HG03469 (cell line): ENCODE results near the gene RABIF.

ENCODE experiments used
- ATAC-seq: cut with Tn5 transposase; IDR thresholded peaks from one replicate; pipeline ENCODE4 v1.9.1; 2021; ENCODE audit warnings: mild to moderate bottlenecking, moderate library complexity, moderate number of reproducible peaks; ENCODE audit not compliant: unreplicated experiment

RABIF gene

DNA sequence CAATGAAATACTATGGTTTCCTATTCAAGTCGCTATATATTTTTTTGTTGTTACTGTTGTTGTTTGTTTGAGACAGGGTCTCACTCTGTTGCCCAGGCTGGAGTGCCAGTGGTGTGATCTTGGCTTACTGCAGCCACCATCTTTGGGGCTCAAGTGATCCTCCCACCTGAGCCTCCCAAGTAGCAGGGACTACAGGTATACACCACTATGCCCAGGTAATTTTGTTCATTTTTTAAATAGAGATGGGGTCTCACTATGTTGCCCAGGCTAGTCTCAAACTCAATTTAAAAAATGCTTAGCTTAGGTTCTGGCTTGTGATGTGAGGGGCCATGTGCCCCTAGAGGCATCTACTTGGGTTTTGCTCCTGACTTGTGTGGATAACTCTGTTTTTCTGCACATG lies 9.8 kb downstream of the RABIF start:
- no peak for ATAC-seq

DNA sequence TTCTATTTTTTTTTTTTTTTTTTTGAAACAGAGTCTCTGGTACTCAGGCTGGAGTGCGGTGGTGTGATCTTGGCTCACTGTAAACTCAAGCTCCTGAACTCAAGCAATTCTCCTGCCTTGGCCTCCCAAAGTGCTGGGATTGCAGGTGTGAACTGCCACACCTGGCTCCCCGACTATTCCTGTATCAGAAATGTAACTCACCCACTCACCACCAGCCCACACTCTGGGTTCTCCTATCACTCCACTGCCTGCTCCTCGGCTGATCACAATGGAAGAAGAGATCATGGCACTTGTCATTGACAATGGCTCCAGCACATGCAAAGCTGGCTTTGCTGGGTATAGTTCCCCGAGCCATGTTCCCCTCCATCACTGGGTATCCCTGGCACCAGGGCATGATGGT lies 15.9 kb downstream of the RABIF start:
- ATAC-seq: no peak

DNA sequence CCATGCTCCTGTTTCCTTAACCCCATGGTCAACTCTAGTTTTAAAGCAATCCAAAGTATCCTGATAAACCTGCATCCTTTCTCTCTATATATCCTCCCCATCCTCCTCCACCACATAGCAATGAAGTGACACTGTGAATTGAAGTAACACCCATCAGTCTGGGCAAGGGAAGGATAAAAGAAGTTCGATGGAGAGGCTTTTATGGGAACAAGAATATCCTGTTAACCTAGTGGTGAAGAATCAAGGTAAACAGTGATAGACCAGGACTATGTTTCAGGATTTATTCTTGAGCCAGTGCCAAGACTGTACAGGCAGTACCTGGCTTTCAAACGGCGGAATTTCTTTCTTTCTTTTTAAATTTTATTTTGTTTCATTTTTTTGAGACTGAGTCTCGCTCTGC lies 17.6 kb downstream of the RABIF start:
- no peak for ATAC-seq

DNA sequence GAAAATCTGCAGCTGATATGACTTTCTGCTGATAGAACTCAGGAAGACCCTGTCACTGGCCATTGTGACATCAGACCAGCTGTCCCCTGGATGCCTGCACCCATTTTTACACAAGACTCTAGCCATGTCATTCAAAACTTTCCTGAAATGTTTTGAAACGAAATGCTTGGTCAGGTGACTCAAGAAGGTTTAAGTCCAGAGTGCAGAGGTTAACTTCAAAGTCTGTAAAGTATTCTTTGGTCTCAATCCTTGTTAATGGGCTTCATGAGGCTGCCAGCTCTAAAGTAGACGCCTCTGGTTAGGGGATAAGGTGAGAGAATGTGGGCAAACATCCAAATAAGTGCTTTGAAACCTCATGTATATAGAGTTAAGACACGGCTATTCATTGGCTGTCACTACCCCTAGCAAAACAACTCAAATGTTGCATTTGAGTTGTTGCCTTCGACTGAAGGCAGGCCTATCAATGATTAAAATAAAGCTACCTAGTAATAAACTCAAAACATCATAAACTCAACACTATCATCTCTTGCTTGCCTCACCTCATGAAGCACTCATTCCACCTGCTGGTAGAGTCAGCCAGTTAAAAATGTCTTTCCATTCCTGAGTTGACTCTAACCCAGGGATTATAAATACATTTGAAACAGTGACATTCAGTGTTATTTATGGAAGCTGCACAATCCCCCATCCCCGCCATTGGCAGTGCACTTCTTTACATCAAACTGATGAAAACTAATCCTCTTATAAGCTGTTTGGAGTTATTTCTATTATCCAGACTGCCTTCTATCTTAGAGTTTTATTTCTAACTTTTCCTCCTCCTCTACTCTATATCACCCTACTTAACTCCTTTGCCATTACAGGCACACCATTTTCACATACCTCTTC lies 26.0 kb downstream of the RABIF start:
- ATAC-seq: no peak

DNA sequence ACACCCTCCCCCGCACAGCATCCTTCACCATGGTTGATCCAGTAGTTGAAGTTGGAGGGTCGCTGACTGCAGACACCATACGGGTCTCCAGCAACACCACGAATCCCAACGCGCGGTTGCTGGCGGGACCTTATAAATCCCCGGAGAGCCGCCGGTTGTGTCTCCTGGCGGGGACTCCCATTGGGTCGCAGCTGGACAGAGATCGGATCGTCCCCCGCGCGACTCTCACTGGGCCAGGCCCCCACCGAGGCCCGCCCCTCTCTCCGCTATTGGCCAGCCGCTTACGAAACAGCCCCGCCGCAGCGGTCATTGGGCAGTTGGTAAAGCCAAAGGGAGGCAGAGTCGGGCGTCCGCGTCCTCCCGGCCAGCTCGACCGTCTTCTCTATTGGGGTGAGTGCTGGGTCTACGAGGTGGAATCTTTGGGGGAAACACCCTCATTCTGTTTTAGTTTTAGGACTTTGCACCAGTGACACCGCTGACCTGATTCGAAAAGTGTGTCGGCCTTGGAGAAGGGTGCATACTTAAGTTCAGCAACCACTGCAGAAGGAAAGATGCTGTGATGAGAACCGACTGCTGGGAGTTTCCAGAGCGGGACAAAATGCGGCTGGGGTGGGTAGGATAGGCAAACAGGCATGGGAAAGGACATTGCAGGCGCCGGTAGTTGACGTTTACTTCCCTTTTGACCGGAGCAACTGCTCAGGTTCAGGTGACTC lies 27.4 kb downstream of the RABIF start:
- peak; percentile 48 for ATAC-seq

DNA sequence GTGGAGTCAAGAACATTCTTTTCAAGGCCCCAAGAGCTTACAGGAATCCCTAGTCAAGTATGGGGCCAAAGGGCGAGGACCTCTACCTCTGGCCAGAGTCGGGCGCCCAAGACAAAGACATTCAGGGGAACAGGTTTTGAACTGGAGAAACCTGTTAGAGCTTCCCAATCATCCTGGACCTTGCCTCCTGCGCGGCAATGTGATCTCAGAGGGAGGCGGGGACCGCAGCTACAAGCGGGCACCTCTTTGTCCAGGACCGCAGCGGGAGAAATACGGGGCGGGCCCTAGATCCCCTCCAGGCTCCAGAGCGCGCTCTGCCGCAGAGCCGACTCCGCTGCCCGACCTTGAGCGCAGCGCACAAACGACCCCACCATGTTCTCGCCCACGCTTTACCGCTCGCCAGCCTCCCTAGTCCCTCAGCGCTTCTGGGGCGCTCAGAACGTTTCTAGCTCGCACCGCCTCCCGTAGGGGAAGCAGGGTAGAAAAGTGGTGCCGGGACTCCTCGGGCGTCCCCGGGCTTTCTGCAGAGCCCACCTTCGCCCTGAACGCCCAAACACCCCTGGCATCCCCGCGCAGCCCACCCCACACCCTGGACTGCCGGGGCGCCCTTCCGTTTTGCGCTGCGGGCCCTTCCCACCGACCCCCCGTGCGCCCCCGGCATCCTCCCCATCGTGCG lies 28.1 kb downstream of the RABIF start:
- ATAC-seq: no peak

DNA sequence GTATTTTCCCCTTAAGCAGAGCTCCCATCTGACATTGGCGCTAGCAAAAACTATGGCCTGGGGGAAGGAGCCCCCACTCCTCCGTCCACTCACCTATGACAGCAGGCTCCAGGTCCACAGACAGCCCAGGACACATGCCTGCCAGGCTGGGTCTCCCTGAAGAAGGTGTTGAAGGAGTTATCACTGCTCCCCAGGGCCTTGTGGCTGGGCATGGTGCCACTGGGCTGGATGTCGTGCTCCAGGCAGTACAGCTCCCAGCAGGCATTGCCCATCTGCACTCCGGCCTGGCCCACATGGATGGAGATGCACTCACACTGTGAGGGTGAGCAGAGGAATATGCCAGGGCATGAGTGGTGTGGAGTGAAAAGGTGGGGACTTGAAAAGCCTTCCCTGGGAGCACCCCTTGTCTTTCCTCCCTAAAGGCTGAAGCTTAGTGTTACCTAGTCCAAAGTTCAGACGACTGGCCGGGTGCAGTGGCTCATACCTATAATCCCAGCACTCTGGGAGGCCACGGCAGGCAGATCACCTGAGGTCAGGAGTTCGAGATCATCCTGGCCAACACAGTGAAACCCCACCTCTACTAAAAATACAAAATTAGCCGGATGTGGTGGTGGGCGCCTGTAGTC lies 30.0 kb downstream of the RABIF start:
- ATAC-seq: no peak

DNA sequence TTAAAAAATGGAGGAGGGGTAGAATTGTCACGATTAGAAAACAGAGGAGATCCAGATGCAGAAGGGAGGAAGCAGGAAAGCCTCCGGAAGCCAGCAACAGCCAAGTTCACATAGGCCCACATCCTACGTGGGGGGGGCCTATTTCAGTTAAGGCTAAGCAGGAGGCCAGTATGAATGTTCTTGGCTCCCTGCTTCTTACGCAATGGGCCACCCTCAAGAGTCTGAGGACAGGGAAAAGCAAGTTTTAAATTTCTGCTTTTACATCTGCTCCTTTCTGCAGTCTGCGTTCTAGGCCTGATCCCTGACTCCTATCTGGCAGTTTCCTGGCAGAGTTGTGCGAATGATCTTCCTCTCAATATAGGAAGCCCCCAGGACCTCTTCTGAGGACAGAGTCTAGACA lies 30.6 kb downstream of the RABIF start:
- no peak for ATAC-seq

DNA sequence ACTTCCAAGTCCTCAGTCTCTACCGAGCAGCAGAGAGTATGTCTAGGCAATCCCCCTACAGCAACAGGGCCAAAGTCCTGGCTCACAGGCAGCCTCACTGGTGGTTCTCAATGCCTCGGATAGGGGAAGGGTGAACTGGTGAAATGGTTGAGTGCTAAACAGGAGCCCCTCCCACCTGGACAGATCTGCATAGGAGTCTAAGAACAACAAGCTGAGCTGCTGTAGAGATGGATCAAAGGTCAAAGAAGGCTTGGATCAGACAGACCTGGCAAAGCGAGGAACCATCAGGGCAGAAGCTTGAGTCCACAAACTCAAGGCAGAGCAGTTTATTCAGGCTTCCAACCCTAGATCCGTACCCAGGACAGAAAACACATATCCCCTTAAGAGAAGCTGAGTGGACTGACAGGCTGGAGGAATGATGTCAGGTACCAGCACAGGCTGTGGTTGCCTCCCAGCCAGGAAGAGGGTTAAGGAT lies 31.8 kb downstream of the RABIF start:
- no peak for ATAC-seq

DNA sequence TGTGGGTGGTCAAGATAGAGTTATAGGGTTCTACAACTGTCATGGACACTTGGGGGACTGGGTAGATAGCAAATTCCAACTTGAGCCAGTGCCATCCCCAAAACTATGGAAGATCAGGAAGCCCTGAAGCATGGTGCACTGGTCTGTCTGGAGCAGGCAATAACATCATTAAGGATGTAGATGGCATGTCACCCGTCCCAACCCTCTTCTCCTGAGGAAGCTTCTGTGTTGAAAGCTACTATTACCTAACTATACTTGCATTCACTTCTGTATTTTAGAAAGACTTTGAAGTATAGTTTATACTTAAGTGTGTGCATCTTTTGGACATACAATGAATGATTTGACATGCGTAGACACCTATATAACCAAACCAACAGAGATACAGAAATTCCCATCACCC lies 32.9 kb downstream of the RABIF start:
- no peak for ATAC-seq

DNA sequence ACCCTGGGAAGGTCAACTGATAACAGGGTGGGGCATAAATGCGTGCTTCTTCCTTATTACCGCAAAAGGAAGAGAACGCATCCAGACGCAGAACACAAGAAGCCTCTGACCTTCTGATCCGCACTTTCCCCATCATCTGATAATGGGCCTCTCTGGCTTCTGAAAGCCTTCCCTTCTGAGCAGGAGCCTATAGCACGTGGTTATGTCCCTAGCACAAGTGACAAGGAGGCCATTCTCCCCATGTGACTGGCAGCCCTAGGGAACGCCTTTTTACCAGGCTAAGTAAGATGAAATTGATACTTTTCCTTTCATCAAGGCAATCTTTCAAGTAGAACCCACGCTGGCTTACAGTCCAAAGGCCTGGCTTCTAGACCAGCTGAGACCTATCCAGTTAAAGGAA lies 34.2 kb downstream of the RABIF start:
- ATAC-seq: no peak

DNA sequence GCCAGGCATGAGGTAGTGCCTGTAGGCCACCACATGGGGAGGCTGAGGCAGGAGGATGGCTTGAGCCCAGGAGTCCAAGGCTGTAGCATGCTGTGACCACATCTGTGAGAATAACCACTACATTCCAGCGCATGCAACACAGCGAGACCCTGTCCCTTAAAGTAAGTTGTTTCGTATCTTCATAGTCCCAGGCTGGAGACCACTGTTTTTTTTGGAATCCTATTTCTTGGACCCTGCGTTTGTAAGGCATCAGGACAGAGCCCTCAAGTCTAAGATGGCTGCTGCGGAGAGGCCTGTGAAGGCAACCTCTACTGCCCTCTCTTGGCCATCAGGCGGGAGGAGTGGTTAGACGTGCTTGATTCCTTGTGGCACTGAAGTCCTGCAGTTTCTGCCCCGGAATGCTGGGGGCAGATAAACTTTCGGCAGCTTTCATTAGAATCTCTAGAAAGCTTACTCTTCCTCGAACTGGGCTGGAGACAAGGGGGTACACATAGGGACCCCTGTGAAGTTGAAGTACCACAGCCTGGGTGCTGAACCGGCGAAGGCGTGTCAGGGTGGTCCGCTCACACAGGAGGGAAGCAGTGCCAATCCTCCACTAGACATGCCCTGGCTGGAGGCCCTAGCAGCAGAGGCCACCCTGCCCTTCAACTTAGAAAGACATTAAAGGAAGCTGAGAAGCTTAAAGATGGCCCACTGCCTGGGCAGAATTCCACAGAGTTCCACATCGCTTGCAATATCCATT lies 36.6 kb downstream of the RABIF start:
- no peak for ATAC-seq

DNA sequence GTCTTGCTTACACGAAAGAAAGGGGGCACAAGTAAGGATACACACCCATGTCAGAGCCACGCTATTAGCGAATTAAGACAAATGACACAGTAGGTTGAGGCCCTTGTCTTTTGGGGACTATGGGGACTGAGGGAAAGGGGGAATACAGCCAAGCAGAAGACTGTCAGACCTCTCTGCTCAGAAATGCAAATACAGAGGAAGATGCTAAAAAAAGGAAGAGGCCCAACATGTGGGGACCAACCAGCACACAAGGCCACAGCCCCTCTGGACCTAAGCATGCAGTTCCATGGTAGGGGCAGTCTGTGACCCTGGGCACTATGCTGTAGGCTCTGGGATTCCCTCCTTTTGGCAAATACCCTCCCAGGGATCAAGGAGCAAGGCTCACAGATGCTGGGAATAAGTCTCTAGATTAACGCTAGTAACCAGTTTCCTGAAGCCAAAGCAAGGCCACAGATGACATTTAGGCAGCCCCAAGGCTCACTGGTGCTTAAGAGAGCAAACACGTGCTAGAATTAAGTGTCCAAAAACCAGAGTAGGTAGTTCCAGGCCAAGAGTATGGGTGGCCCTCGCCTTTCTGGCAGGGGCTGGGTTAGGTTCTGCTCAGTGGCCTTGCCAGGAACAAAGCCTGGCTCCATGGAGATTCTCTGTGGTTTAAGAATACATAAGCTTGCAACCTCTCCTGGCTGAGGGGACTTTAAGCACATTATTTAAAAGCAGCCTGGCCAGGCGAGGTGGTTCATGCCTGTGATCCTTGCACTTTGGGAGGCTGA lies 38.2 kb downstream of the RABIF start:
- no peak for ATAC-seq

DNA sequence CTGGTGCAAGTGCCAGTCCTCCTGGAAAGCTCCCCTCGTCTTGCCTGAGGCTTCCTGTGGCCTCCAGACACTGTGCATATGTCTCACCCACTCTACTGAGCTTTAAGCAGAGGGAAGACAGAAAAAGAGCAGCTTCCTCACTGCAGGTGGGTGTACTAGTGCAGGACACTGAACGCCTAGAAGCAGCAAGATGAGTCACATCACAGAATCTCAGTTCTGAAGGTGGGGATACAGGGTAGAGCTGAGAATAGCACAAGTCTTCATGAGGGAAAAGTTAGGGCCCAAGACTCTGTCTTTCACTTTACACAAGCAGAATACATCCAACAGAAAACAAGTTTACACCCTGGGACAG lies 40.8 kb downstream of the RABIF start:
- peak; percentile 85 for ATAC-seq

DNA sequence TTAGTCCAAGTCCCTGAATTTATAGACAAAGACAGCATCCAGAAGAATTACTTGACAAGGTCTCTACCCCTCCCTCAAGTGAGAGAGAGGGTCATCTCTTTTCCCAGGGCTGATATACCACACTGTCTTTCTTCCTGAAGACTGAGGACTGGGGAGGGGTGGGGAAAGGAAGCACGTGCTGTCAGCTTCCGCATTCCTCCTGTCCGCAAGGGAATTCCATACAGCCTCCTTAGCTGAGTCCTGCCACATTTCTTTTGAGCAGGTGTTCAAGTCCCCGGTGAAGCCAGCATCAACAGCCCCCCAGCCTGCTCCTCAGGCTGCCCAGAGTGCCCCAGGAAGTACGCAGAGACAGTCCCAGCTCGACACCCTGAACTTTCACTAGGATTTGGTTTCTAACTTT lies 44.0 kb downstream of the RABIF start:
- no peak for ATAC-seq

DNA sequence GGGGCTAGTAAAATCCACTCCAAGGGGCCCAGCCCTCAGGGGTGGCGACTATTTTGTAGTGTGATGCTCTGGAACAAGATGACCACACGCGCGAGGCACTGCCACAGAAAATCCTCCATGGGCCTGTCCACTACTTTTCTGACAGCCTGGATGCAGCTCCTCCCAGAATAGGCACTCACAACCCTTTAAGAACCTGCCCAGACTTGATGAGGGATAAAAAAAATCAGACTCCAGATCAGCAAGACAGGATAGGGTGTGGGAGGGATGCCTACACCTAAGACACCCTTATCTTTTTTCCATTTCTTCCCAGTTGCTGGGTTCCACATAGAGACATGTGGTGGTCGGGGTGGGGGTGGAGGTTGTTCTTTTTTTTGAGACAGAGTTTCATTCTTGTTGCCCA lies 44.7 kb downstream of the RABIF start:
- no peak for ATAC-seq

DNA sequence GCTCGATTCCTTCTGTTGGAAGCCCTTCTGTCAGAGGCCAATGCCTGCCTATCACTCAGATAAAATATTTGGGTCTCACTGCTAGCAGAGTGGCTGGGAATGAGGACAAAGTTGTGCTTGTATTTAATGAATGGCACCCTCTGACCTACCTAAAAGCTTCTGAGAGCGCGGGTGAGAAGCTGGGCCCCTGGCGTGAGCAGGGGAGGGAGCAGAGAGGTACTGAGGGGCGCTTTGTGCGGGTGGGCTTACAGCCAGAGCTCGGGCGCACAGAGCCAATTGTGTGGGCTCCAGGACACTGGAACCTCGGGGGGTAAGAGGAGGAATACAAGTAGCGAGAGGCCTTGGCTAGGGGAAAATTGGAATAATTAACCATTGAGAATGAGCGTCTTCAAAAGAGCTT lies 45.9 kb downstream of the RABIF start:
- no peak for ATAC-seq

DNA sequence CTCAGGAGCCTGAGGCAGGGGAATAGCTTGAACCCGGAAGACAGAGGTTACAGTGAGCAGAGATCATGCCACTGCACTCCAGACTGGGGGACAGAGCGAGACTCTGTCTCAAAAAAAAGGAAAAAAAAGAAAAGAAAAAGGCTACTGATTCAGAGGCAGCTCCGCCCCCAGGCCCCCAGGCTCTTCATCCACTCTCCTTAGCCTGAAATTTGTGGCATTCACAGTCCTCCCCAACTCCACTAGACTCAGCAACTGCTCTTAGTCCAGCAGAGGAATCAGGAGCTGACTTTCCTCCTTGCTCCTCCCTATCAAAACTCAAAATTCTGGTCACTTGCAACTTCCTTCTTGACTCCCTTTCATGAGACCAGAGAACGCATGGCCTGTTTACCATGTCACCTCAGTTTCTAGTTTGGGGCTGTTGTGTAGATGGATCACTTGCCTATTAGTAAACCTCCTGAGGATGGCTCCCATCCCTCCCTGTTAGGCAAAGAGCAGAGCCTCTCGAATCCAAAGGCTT lies 51.1 kb downstream of the RABIF start:
- no peak for ATAC-seq

DNA sequence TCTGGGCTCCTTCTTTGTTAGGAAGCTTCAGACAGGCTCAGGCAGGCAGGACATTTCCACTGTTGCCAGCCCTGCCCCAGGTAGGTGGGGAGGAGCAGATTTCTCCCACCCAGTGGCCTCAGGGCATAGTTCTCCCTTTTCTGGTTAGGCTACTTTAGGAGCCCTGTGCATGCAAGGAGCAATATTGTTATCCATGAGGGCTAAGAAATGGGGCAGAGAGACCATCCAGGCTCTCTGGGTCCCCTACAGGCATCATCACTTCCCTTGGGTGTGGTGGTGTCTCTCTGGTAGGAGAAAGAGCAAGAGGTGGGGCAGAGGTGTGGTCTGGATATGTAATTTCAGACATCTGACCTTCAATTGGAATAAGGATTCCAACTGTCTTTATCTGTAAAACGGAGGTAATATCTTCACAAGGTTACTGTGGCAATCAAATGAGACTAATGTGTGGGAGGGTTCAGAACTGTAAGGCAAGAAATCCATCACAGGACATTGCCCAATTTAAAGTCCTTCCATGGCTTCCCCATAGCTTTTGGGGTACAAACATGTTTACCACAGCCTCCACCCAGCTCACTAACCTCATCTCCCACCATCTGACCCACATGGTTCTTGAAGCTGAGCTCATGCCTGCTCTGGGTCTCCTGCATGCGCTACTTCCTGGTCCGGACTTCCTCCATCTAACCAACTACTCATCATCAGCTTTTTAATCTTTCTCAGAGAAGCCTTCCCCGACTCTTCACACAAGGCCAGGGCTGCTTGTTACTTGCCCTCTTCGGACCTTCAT lies 52.1 kb downstream of the RABIF start:
- no peak for ATAC-seq
